GM23338 (cell line): Measurements from ENCODE around the gene FAM83F. TPM values are rescaled to one million over a fixed set of nuclear protein-coding genes. Genes with fewer than 3 reads are reported as not detected.

ENCODE experiments used
- ATAC-seq: fragments of 200-7000 bp; cut with Tn5 transposase; 3 replicates; pipeline ENCODE4 v1.9.1; 2020
- DNase-seq: peaks from one replicate; pipeline ENCODE4 v3.0.0-alpha.2; 2015; ENCODE audit warnings: low spot score
- H2AFZ ChIP-seq: fragments of 200-600 bp; sonication (generic); 2 replicates; pipeline ENCODE4 v1.8.0; 2016; ENCODE audit warnings: antibody characterized with exemption, mild to moderate bottlenecking, moderate library complexity
- H3F3A ChIP-seq: fragments of 200-600 bp; sonication (generic); replicated peaks from 2 replicates; pipeline ENCODE4 v1.8.0; 2017; ENCODE audit warnings: antibody characterized with exemption, mixed run types, low read depth
- H3K27ac ChIP-seq: fragments of 200-600 bp; sonication (generic); 2 replicates; pipeline ENCODE4 v1.6.1; 2016; ENCODE audit warnings: low read depth
- H3K27me3 ChIP-seq: fragments of 200-600 bp; sonication (generic); 2 replicates; pipeline ENCODE4 v1.8.0; 2016; ENCODE audit warnings: mild to moderate bottlenecking, mixed run types, moderate library complexity; ENCODE audit not compliant: insufficient read depth
- H3K36me3 ChIP-seq: fragments of 200-600 bp; sonication (generic); 2 replicates; pipeline ENCODE4 v1.8.0; 2016; ENCODE audit warnings: mild to moderate bottlenecking; ENCODE audit not compliant: insufficient read depth
- H3K4me1 ChIP-seq: fragments of 200-600 bp; sonication (generic); 2 replicates; pipeline ENCODE4 v1.8.0; 2016; ENCODE audit warnings: mild to moderate bottlenecking, moderate library complexity; ENCODE audit not compliant: insufficient read depth
- H3K4me2 ChIP-seq: fragments of 200-600 bp; sonication (generic); 2 replicates; pipeline ENCODE4 v1.7.1; 2017; ENCODE audit warnings: mixed run types
- H3K4me3 ChIP-seq: fragments of 200-600 bp; sonication (generic); 2 replicates; pipeline ENCODE4 v1.6.1; 2016; ENCODE audit warnings: mixed run types
- H3K79me2 ChIP-seq: fragments of 200-600 bp; sonication (generic); replicated peaks from 2 replicates; pipeline ENCODE4 v1.8.0; 2017; ENCODE audit warnings: mild to moderate bottlenecking; ENCODE audit not compliant: insufficient read depth
- H3K9me2 ChIP-seq: fragments of 200-600 bp; sonication (generic); 2 replicates; pipeline ENCODE4 v1.8.0; 2017; ENCODE audit not compliant: insufficient read depth
- H4K20me1 ChIP-seq: fragments of 200-600 bp; sonication (generic); replicated peaks from 2 replicates; pipeline ENCODE4 v1.8.0; 2017; ENCODE audit warnings: mild to moderate bottlenecking; ENCODE audit not compliant: insufficient read depth
- H3K27ac Mint-ChIP-seq: 2 replicates; pipeline ENCODE4 v1.8.0; 2020; ENCODE audit warnings: inconsistent platforms, mild to moderate bottlenecking, moderate library complexity, mixed read lengths
- H3K27me3 Mint-ChIP-seq: 3 replicates; pipeline ENCODE4 v1.8.0; 2022; ENCODE audit warnings: low read depth, mild to moderate bottlenecking, moderate library complexity, mixed read lengths, inconsistent platforms; ENCODE audit not compliant: insufficient read depth, poor library complexity
- H3K36me3 Mint-ChIP-seq: 3 replicates; pipeline ENCODE4 v1.8.0; 2021; ENCODE audit warnings: low read depth, mild to moderate bottlenecking, inconsistent platforms, moderate library complexity, mixed read lengths
- H3K4me1 Mint-ChIP-seq: 3 replicates; pipeline ENCODE4 v1.8.0; 2020; ENCODE audit warnings: mild to moderate bottlenecking, inconsistent platforms, mixed read lengths
- H3K4me3 Mint-ChIP-seq: 3 replicates; pipeline ENCODE4 v1.8.0; 2021; ENCODE audit warnings: moderate library complexity, mild to moderate bottlenecking, inconsistent platforms, mixed read lengths
- H3K9me3 Mint-ChIP-seq: 3 replicates; pipeline ENCODE4 v1.8.0; 2020; ENCODE audit warnings: moderate library complexity, mild to moderate bottlenecking, inconsistent platforms, mixed read lengths
- CREB1 ChIP-seq: fragments of 250-450 bp; sonication (Bioruptor Pico); IDR thresholded peaks from 2 replicates; pipeline ENCODE4 v1.5.0; 2020; ENCODE audit warnings: low read depth, mild to moderate bottlenecking, moderate library complexity
- EZH2 ChIP-seq: fragments of 200-600 bp; sonication (generic); IDR thresholded peaks from one replicate; pipeline ENCODE4 v1.8.0; 2017; ENCODE audit warnings: antibody characterized with exemption, mild to moderate bottlenecking, low read depth; ENCODE audit not compliant: unreplicated experiment
- EZH2phosphoT487 ChIP-seq: fragments of 200-600 bp; sonication (generic); IDR thresholded peaks from one replicate; pipeline ENCODE4 v1.8.1; 2018; ENCODE audit warnings: antibody characterized with exemption; ENCODE audit not compliant: unreplicated experiment
- JUNB ChIP-seq: IDR thresholded peaks from one replicate; pipeline ENCODE4 v1.6.1; 2016; ENCODE audit warnings: antibody characterized with exemption; ENCODE audit not compliant: unreplicated experiment
- NANOG ChIP-seq: IDR thresholded peaks from 2 replicates; pipeline ENCODE4 v1.6.1; 2016; ENCODE audit warnings: antibody characterized with exemption, borderline replicate concordance
- POLR2AphosphoS5 ChIP-seq: IDR thresholded peaks from 2 replicates; pipeline ENCODE4 v1.6.1; 2016; ENCODE audit warnings: antibody characterized with exemption, low read depth
- STAT1 ChIP-seq: IDR thresholded peaks from one replicate; pipeline ENCODE4 v1.6.1; 2016; ENCODE audit warnings: antibody characterized with exemption; ENCODE audit not compliant: unreplicated experiment
- ZNF114 ChIP-seq: fragments of 250-450 bp; sonication (Bioruptor Pico); IDR thresholded peaks from 2 replicates; pipeline ENCODE4 v1.5.0; 2020; ENCODE audit warnings: mild to moderate bottlenecking, moderate library complexity
- ZNF331 ChIP-seq: fragments of 250-450 bp; sonication (Bioruptor Pico); IDR thresholded peaks from 2 replicates; pipeline ENCODE4 v1.5.0; 2020; ENCODE audit warnings: low read depth, mild to moderate bottlenecking, moderate library complexity
- polyA plus RNA-seq: library from polyadenylated mRNA; unstranded; fragments of >200 nt; fragmentation: Nextera tagmentation; extraction: Ambion mirVana; gene quantifications from 2 replicates; pipeline ENCODE4 v1.2.1, GENCODE V29; 2016
- total RNA-seq: library from RNA; depleted of rRNA; stranded (reverse); fragments of >200 nt; shearing (Covaris generic); gene quantifications from 2 replicates; pipeline ENCODE4 v1.2.3, GENCODE V29; 2014
- TF ChIP-seq, protein P1 (sequence below): IDR thresholded peaks from 2 replicates; pipeline ENCODE4 v1.6.1; 2016; ENCODE audit warnings: antibody characterized with exemption
- TF ChIP-seq, protein P2 (sequence below): IDR thresholded peaks from one replicate; pipeline ENCODE4 v1.6.1; 2018; ENCODE audit warnings: antibody characterized with exemption; ENCODE audit not compliant: unreplicated experiment
- TF ChIP-seq, protein P3 (sequence below): fragments of 250-450 bp; sonication (Bioruptor Pico); IDR thresholded peaks from 2 replicates; pipeline ENCODE4 v1.5.0; 2020; ENCODE audit warnings: mild to moderate bottlenecking, moderate library complexity
- TF ChIP-seq, protein P4 (sequence below), 2 experiments: fragments of 200-600 bp in 1 of 2; sonication (generic) in 1 of 2; conservative IDR thresholded peaks; 2 replicates each; pipeline versions ENCODE4 v1.5.1 to v1.6.1; 2016 to 2017; ENCODE audit warnings: antibody characterized with exemption in 2 of 2, low read depth in 2 of 2, mild to moderate bottlenecking in 2 of 2, moderate library complexity in 1 of 2

Gene FAM83F
- total and polyA plus RNA-seq, 2 experiments from 2014 or later = 3.7 to 15.9 TPM

DNA sequence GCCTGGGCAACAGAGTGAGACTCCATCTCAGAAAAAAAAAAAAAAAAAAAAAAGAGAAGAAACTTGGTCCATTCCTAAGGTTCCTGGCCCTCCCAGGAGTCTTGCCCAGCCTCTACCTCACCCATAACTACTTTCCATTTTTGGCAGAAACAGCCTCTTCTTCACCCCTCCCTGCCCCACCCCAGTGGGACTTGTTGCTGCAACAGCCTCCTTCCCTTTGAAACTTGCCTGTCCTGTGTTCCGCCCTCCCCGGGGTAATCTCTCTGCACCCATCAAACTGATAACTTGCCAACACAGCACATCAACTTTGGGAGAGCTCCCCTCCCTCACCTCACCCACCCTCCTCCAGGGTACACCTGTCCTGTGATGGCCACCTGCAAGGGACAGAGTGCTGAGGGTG is 10.0 kb upstream of the FAM83F start:
- H3K79me2 ChIP-seq = no peaks in the 10 kb centered on the region
- DNase-seq = no peak
- no peak overlapping the region for H3K27ac ChIP-seq
- H3F3A ChIP-seq = no peaks in the 10 kb centered on the region
- no peak overlapping the region for H3K27ac Mint-ChIP-seq
- H3K4me2 ChIP-seq = no peak overlapping the region
- H3K9me2 ChIP-seq = no peaks in the 10 kb centered on the region
- no peak for ATAC-seq
- H3K36me3 Mint-ChIP-seq = no peaks in the 10 kb centered on the region
- no peak overlapping the region for H3K4me3 Mint-ChIP-seq
- H3K36me3 ChIP-seq = no peaks in the 10 kb centered on the region
- no peaks in the 10 kb centered on the region for H3K9me3 Mint-ChIP-seq
- no peak for TF ChIP-seq ZNF331 (CRISPR knock-in tag)
- no peak for TF ChIP-seq EZH2phosphoT487
- TF ChIP-seq ZNF114 (CRISPR knock-in tag) = no peak
- TF ChIP-seq NANOG = no peak
- TF ChIP-seq, protein P1, sequence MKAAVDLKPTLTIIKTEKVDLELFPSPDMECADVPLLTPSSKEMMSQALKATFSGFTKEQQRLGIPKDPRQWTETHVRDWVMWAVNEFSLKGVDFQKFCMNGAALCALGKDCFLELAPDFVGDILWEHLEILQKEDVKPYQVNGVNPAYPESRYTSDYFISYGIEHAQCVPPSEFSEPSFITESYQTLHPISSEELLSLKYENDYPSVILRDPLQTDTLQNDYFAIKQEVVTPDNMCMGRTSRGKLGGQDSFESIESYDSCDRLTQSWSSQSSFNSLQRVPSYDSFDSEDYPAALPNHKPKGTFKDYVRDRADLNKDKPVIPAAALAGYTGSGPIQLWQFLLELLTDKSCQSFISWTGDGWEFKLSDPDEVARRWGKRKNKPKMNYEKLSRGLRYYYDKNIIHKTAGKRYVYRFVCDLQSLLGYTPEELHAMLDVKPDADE = no peak
- TF ChIP-seq, protein P2, sequence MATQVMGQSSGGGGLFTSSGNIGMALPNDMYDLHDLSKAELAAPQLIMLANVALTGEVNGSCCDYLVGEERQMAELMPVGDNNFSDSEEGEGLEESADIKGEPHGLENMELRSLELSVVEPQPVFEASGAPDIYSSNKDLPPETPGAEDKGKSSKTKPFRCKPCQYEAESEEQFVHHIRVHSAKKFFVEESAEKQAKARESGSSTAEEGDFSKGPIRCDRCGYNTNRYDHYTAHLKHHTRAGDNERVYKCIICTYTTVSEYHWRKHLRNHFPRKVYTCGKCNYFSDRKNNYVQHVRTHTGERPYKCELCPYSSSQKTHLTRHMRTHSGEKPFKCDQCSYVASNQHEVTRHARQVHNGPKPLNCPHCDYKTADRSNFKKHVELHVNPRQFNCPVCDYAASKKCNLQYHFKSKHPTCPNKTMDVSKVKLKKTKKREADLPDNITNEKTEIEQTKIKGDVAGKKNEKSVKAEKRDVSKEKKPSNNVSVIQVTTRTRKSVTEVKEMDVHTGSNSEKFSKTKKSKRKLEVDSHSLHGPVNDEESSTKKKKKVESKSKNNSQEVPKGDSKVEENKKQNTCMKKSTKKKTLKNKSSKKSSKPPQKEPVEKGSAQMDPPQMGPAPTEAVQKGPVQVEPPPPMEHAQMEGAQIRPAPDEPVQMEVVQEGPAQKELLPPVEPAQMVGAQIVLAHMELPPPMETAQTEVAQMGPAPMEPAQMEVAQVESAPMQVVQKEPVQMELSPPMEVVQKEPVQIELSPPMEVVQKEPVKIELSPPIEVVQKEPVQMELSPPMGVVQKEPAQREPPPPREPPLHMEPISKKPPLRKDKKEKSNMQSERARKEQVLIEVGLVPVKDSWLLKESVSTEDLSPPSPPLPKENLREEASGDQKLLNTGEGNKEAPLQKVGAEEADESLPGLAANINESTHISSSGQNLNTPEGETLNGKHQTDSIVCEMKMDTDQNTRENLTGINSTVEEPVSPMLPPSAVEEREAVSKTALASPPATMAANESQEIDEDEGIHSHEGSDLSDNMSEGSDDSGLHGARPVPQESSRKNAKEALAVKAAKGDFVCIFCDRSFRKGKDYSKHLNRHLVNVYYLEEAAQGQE = no peak
- no peak for TF ChIP-seq EZH2
- TF ChIP-seq CREB1 = no peak
- no peak for TF ChIP-seq JUNB
- TF ChIP-seq POLR2AphosphoS5 = no peak
- TF ChIP-seq, protein P3, sequence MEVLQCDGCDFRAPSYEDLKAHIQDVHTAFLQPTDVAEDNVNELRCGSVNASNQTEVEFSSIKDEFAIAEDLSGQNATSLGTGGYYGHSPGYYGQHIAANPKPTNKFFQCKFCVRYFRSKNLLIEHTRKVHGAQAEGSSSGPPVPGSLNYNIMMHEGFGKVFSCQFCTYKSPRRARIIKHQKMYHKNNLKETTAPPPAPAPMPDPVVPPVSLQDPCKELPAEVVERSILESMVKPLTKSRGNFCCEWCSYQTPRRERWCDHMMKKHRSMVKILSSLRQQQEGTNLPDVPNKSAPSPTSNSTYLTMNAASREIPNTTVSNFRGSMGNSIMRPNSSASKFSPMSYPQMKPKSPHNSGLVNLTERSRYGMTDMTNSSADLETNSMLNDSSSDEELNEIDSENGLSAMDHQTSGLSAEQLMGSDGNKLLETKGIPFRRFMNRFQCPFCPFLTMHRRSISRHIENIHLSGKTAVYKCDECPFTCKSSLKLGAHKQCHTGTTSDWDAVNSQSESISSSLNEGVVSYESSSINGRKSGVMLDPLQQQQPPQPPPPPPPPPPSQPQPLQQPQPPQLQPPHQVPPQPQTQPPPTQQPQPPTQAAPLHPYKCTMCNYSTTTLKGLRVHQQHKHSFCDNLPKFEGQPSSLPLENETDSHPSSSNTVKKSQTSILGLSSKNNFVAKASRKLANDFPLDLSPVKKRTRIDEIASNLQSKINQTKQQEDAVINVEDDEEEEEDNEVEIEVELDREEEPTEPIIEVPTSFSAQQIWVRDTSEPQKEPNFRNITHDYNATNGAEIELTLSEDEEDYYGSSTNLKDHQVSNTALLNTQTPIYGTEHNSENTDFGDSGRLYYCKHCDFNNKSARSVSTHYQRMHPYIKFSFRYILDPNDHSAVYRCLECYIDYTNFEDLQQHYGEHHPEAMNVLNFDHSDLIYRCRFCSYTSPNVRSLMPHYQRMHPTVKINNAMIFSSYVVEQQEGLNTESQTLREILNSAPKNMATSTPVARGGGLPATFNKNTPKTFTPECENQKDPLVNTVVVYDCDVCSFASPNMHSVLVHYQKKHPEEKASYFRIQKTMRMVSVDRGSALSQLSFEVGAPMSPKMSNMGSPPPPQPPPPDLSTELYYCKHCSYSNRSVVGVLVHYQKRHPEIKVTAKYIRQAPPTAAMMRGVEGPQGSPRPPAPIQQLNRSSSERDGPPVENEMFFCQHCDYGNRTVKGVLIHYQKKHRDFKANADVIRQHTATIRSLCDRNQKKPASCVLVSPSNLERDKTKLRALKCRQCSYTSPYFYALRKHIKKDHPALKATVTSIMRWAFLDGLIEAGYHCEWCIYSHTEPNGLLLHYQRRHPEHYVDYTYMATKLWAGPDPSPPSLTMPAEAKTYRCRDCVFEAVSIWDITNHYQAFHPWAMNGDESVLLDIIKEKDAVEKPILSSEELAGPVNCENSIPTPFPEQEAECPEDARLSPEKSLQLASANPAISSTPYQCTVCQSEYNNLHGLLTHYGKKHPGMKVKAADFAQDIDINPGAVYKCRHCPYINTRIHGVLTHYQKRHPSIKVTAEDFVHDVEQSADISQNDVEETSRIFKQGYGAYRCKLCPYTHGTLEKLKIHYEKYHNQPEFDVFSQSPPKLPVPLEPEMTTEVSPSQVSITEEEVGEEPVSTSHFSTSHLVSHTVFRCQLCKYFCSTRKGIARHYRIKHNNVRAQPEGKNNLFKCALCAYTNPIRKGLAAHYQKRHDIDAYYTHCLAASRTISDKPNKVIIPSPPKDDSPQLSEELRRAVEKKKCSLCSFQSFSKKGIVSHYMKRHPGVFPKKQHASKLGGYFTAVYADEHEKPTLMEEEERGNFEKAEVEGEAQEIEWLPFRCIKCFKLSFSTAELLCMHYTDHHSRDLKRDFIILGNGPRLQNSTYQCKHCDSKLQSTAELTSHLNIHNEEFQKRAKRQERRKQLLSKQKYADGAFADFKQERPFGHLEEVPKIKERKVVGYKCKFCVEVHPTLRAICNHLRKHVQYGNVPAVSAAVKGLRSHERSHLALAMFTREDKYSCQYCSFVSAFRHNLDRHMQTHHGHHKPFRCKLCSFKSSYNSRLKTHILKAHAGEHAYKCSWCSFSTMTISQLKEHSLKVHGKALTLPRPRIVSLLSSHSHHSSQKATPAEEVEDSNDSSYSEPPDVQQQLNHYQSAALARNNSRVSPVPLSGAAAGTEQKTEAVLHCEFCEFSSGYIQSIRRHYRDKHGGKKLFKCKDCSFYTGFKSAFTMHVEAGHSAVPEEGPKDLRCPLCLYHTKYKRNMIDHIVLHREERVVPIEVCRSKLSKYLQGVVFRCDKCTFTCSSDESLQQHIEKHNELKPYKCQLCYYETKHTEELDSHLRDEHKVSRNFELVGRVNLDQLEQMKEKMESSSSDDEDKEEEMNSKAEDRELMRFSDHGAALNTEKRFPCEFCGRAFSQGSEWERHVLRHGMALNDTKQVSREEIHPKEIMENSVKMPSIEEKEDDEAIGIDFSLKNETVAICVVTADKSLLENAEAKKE (CRISPR knock-in tag) = no peak
- TF ChIP-seq, protein P4, sequence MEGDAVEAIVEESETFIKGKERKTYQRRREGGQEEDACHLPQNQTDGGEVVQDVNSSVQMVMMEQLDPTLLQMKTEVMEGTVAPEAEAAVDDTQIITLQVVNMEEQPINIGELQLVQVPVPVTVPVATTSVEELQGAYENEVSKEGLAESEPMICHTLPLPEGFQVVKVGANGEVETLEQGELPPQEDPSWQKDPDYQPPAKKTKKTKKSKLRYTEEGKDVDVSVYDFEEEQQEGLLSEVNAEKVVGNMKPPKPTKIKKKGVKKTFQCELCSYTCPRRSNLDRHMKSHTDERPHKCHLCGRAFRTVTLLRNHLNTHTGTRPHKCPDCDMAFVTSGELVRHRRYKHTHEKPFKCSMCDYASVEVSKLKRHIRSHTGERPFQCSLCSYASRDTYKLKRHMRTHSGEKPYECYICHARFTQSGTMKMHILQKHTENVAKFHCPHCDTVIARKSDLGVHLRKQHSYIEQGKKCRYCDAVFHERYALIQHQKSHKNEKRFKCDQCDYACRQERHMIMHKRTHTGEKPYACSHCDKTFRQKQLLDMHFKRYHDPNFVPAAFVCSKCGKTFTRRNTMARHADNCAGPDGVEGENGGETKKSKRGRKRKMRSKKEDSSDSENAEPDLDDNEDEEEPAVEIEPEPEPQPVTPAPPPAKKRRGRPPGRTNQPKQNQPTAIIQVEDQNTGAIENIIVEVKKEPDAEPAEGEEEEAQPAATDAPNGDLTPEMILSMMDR (conservative IDR thresholded peaks at IDR 0.05; ENCODE audit: low read depth in 2 of 2) = no peak
- TF ChIP-seq STAT1 = no peak
- H3K4me1 Mint-ChIP-seq = peaks cover 9% of the 10 kb centered on the region
- no peaks in the 10 kb centered on the region for H3K27me3 ChIP-seq
- H2AFZ ChIP-seq = no peak overlapping the region
- no peak overlapping the region for H3K4me3 ChIP-seq
- peaks cover 10% of the 10 kb centered on the region for H3K27me3 Mint-ChIP-seq
- no peaks in the 10 kb centered on the region for H4K20me1 ChIP-seq
- peaks cover 7% of the 10 kb centered on the region; the same call in 1 of the 2 replicates for H3K4me1 ChIP-seq
